H1 (cell line): ENCODE results near the gene OXA1L. TPM values are rescaled to one million over a fixed set of nuclear protein-coding genes. Genes with fewer than 3 reads are reported as not detected.

Experiments used
- CTCF ChIA-PET: fragments of 300-600 bp; sonication (Branson Sonifier 250); formaldehyde crosslinking; loops from one replicate; lab custom pipeline; 2021; ENCODE audit not compliant: partially characterized antibody; lab: Charles Lee
- POLR2A ChIA-PET: fragments of 300-600 bp; sonication (Branson Sonifier 250); formaldehyde crosslinking; loops from one replicate; lab custom pipeline; 2021; ENCODE audit warnings: inconsistent platforms; ENCODE audit not compliant: partially characterized antibody; lab: Charles Lee
- DNase-seq, 2 experiments: peaks; one replicate each; pipeline versions ENCODE4 v3.0.0 to v3.0.0-alpha.2; 2010 to 2022; ENCODE audit warnings: low spot score in 2 of 2, low read depth in 1 of 2, mixed read lengths in 1 of 2
- FAIRE-seq: peaks from 2 replicates; lab custom pipeline; 2011; peaks lifted over from hg19 to GRCh38; lab: Jason Lieb, UNC
- H2AFZ ChIP-seq: 2 replicates; pipeline ENCODE4 v1.8.1; 2012; ENCODE audit warnings: low read length, inconsistent platforms
- H2AK5ac ChIP-seq: 2 replicates; pipeline ENCODE4 v1.6.1; 2013; ENCODE audit warnings: low read depth, low read length
- H2BK120ac ChIP-seq: replicated peaks from 2 replicates; pipeline ENCODE3; 2013; ENCODE audit warnings: low read depth, low read length, inconsistent platforms
- H2BK12ac ChIP-seq: 2 replicates; pipeline ENCODE4 v1.6.1; 2013; ENCODE audit warnings: low read depth, low read length
- H2BK15ac ChIP-seq: 2 replicates; pipeline ENCODE4 v1.6.1; 2013; ENCODE audit warnings: low read length
- H2BK20ac ChIP-seq: 2 replicates; pipeline ENCODE4 v1.6.1; 2013; ENCODE audit warnings: low read length
- H2BK5ac ChIP-seq: 2 replicates; pipeline ENCODE4 v1.6.1; 2013; ENCODE audit warnings: low read depth, low read length
- H3K14ac ChIP-seq: 2 replicates; pipeline ENCODE4 v1.6.1; 2013; ENCODE audit warnings: inconsistent platforms; ENCODE audit not compliant: insufficient read length
- H3K18ac ChIP-seq: 2 replicates; pipeline ENCODE4 v1.6.1; 2013; ENCODE audit warnings: low read length; ENCODE audit errors: extremely low read depth
- H3K23ac ChIP-seq: 2 replicates; pipeline ENCODE4 v1.6.1; 2013; ENCODE audit warnings: inconsistent platforms; ENCODE audit not compliant: insufficient read length
- H3K23me2 ChIP-seq: 2 replicates; pipeline ENCODE4 v1.6.1; 2013; ENCODE audit warnings: low read depth, low read length
- H3K27ac ChIP-seq: 2 replicates; pipeline ENCODE4 v1.6.1; 2011; ENCODE audit warnings: low read depth, low read length, inconsistent platforms
- H3K27me3 ChIP-seq, 4 experiments: replicated peaks in 1 of 4; 1 replicate in 1 of 4; 2 replicates in 3 of 4; pipeline versions ENCODE4 v1.6.1 to v1.8.1; 2011 to 2013; ENCODE audit warnings: low read length in 3 of 4, mild to moderate bottlenecking in 3 of 4, inconsistent platforms in 2 of 4, mixed read lengths in 2 of 4, moderate library complexity in 1 of 4; ENCODE audit not compliant: control insufficient read depth in 3 of 4, insufficient read depth in 3 of 4; ENCODE audit errors: extremely low read depth in 1 of 4
- H3K36me3 ChIP-seq, 4 experiments: 2 replicates each; pipeline versions ENCODE4 v1.6.1 to v1.8.1; 2011 to 2013; ENCODE audit warnings: mild to moderate bottlenecking in 4 of 4, low read length in 3 of 4, moderate library complexity in 2 of 4, control low read depth in 1 of 4, inconsistent platforms in 1 of 4; ENCODE audit not compliant: insufficient read depth in 4 of 4, control insufficient read depth in 2 of 4
- H3K4ac ChIP-seq: replicated peaks from 2 replicates; pipeline ENCODE3; 2013; ENCODE audit warnings: low read length, low read depth, mixed read lengths, inconsistent platforms; ENCODE audit not compliant: insufficient read length
- H3K4me1 ChIP-seq, 4 experiments: replicated peaks in 1 of 4; 1 replicate in 1 of 4; 2 replicates in 3 of 4; pipeline versions ENCODE4 v1.6.1 to v1.8.1; 2011 to 2013; ENCODE audit warnings: low read length in 3 of 4, inconsistent platforms in 2 of 4, mixed read lengths in 1 of 4; ENCODE audit not compliant: insufficient read depth in 4 of 4, control insufficient read depth in 3 of 4
- H3K4me2 ChIP-seq, 2 experiments: 2 replicates each; pipeline versions ENCODE4 v1.6.1 to v1.8.1; 2011 to 2013; ENCODE audit warnings: low read depth in 2 of 2, low read length in 2 of 2, control low read depth in 1 of 2, inconsistent platforms in 1 of 2, mild to moderate bottlenecking in 1 of 2; ENCODE audit not compliant: insufficient read depth in 1 of 2
- H3K4me3 ChIP-seq, 4 experiments: fragments of 200-600, 300-600 bp in 1 of 4; sonication (generic), shearing (Covaris generic), sonication (Bioruptor Twin) in 1 of 4; 2 replicates each; pipeline versions ENCODE4 v1.5.1 to v1.8.1; 2011 to 2016; ENCODE audit warnings: low read length in 4 of 4, low read depth in 3 of 4, control low read depth in 2 of 4, inconsistent platforms in 2 of 4, mild to moderate bottlenecking in 2 of 4, mixed read lengths in 1 of 4, moderate library complexity in 1 of 4; ENCODE audit not compliant: insufficient read depth in 2 of 4; ENCODE audit errors: extremely low read depth in 1 of 4
- H3K56ac ChIP-seq: replicated peaks from 2 replicates; pipeline ENCODE3; 2013; ENCODE audit warnings: low read depth, mild to moderate bottlenecking, mixed read lengths, low read length, inconsistent platforms; ENCODE audit not compliant: insufficient read length
- H3K79me1 ChIP-seq: 2 replicates; pipeline ENCODE4 v1.6.1; 2013; ENCODE audit warnings: low read depth, low read length, control low read depth
- H3K79me2 ChIP-seq, 2 experiments: 2 replicates each; pipeline versions ENCODE4 v1.6.1 to v1.8.1; 2012 to 2013; ENCODE audit warnings: low read length in 2 of 2, mild to moderate bottlenecking in 2 of 2, inconsistent platforms in 1 of 2; ENCODE audit not compliant: insufficient read depth in 2 of 2, control insufficient read depth in 1 of 2
- H3K9ac ChIP-seq, 4 experiments: replicated peaks in 1 of 4; 1 replicate in 1 of 4; 2 replicates in 3 of 4; pipeline versions ENCODE4 v1.6.1 to v1.8.1; 2011 to 2013; ENCODE audit warnings: low read depth in 3 of 4, low read length in 3 of 4, control low read depth in 2 of 4, mild to moderate bottlenecking in 2 of 4, moderate library complexity in 2 of 4, inconsistent platforms in 1 of 4; ENCODE audit errors: extremely low read depth in 1 of 4
- H3K9me3 ChIP-seq, 2 experiments: 2 replicates each; pipeline versions ENCODE4 v1.6.1 to v1.8.1; 2012 to 2013; ENCODE audit warnings: mild to moderate bottlenecking in 2 of 2, moderate library complexity in 2 of 2, control low read depth in 1 of 2, inconsistent platforms in 1 of 2, low read depth in 1 of 2, low read length in 1 of 2, mixed read lengths in 1 of 2; ENCODE audit not compliant: insufficient read depth in 2 of 2
- H4K20me1 ChIP-seq, 2 experiments: replicated peaks in 1 of 2; 2 replicates each; pipeline versions ENCODE3 to v1.8.1; 2011 to 2013; ENCODE audit warnings: inconsistent platforms in 2 of 2, low read length in 2 of 2, mild to moderate bottlenecking in 1 of 2; ENCODE audit not compliant: insufficient read depth in 2 of 2, control insufficient read depth in 1 of 2
- H4K5ac ChIP-seq: 2 replicates; pipeline ENCODE4 v1.6.1; 2013; ENCODE audit warnings: low read length, low read depth, mixed read lengths, inconsistent platforms; ENCODE audit not compliant: insufficient read length
- H4K8ac ChIP-seq: 2 replicates; pipeline ENCODE4 v1.8.0; 2013; ENCODE audit warnings: mild to moderate bottlenecking, moderate library complexity, low read length, inconsistent platforms; ENCODE audit not compliant: insufficient read depth; ENCODE audit errors: extremely low read depth
- H4K91ac ChIP-seq: replicated peaks from 2 replicates; pipeline ENCODE3; 2013; ENCODE audit warnings: low read length, mixed read lengths, inconsistent platforms; ENCODE audit not compliant: insufficient read length
- CTCF ChIP-seq, 3 experiments: IDR thresholded peaks; 1 replicate in 2 of 3; 2 replicates in 1 of 3; pipeline versions ENCODE4 v1.5.1 to v1.6.1; 2011; ENCODE audit warnings: low read length in 3 of 3, mild to moderate bottlenecking in 3 of 3, inconsistent platforms in 2 of 3, low read depth in 1 of 3, moderate library complexity in 1 of 3; ENCODE audit not compliant: insufficient read depth in 1 of 3; ENCODE audit errors: control extremely low read depth in 1 of 3
- EP300 ChIP-seq, 2 experiments: IDR thresholded peaks; 1 replicate in 1 of 2; 2 replicates in 1 of 2; pipeline ENCODE4 v1.6.1; 2011 to 2012; ENCODE audit warnings: low read depth in 2 of 2, low read length in 2 of 2, mild to moderate bottlenecking in 2 of 2, borderline replicate concordance in 1 of 2, inconsistent platforms in 1 of 2, moderate library complexity in 1 of 2
- EZH2 ChIP-seq: fragments of 200-600 bp; sonication (generic); IDR thresholded peaks from 2 replicates; pipeline ENCODE4 v1.7.1; 2012; ENCODE audit warnings: low read depth, mild to moderate bottlenecking, moderate library complexity, low read length, inconsistent platforms; ENCODE audit not compliant: severe bottlenecking
- HDAC2 ChIP-seq, 2 experiments: fragments of 300-600 bp in 1 of 2; sonication (generic) in 1 of 2; IDR thresholded peaks; 2 replicates each; pipeline ENCODE4 v1.6.1; 2011 to 2012; ENCODE audit warnings: low read depth in 2 of 2, low read length in 2 of 2, mild to moderate bottlenecking in 2 of 2, moderate library complexity in 2 of 2, borderline replicate concordance in 1 of 2, inconsistent platforms in 1 of 2
- PHF8 ChIP-seq: fragments of 200-600 bp; sonication (generic); conservative IDR thresholded peaks from 2 replicates; pipeline ENCODE4 v1.7.1; 2012; ENCODE audit warnings: low read depth, mild to moderate bottlenecking, inconsistent platforms, low read length, moderate library complexity
- POLR2AphosphoS5 ChIP-seq: IDR thresholded peaks from 2 replicates; pipeline ENCODE4 v1.6.1; 2011; ENCODE audit warnings: low read depth, low read length
- RNF2 ChIP-seq: fragments of 200-900, 300-1000 bp; sonication (generic); IDR thresholded peaks from 2 replicates; pipeline ENCODE4 v1.7.1; 2016; ENCODE audit warnings: borderline replicate concordance, low read depth, mild to moderate bottlenecking, antibody characterized with exemption, low read length; ENCODE audit not compliant: poor library complexity, severe bottlenecking; ENCODE audit errors: missing control alignments
- SRF ChIP-seq: IDR thresholded peaks from 2 replicates; pipeline ENCODE4 v1.6.1; 2011; ENCODE audit warnings: mild to moderate bottlenecking, low read depth, low read length, moderate library complexity
- WGBS, 2 experiments: shearing (Covaris generic) in 1 of 2; methylation state at CpG; one replicate each; pipeline versions ENCODE4 v1.1.6 to v1.1.7; 2013 to 2015; ENCODE audit warnings: low lambda C conversion rate in 2 of 2, mixed read lengths in 2 of 2, inconsistent platforms in 1 of 2, low coverage in 1 of 2, missing lambda C conversion rate in 1 of 2; ENCODE audit not compliant: insufficient replicate concordance in 2 of 2, insufficient coverage in 1 of 2, insufficient read length in 1 of 2; ENCODE audit errors: extremely low coverage in 1 of 2, missing lambda C conversion rate in 1 of 2; 5-methylcytosine and 5-hydroxymethylcytosine counted together
- polyA plus RNA-seq, 7 experiments: library from polyadenylated mRNA; depleted of rRNA in 3 of 7; stranded (reverse) in 5 of 7; unstranded in 2 of 7; fragments of >200 nt in 5 of 7; fragments of 200-250 nt in 2 of 7; gene quantifications; 1 replicate in 5 of 7; 2 replicates in 1 of 7; 4 replicates in 1 of 7; pipeline versions ENCODE4 v1.2.1 to v1.2.3, GENCODE V29; 2011 to 2013; ENCODE audit warnings: missing spikeins in 2 of 7, mixed read lengths in 2 of 7
- total RNA-seq: library from RNA; stranded (reverse); fragmentation: NEBNext Ultra II Directional; extraction: Animal tissue kit (Norgen Biotek cat#: 25700); gene quantifications from 2 replicates; pipeline ENCODE4 v1.2.1, GENCODE V29; 2021
- TF ChIP-seq, protein P1 (sequence below): IDR thresholded peaks from 2 replicates; pipeline ENCODE4 v1.6.1; 2012; ENCODE audit warnings: inconsistent platforms

Gene OXA1L
- total and polyA plus RNA-seq, 2 of the 8 experiments (the other 6 are each of a cell fraction or from before 2014, with no cell fraction given) = 125 to 199 TPM

- H2BK120ac ChIP-seq = no peak overlapping the region
- H3K14ac ChIP-seq = no peak overlapping the region
- no peak overlapping the region for H3K18ac ChIP-seq
- H3K9me3 ChIP-seq = 0 out of 4 replicates have a peak, but pooled peaks cover 0 to 4% of the 10 kb centered on the region in 2 experiments
- no peak overlapping the region for H2BK5ac ChIP-seq
- no peak overlapping the region for H3K23ac ChIP-seq
- H3K4me1 ChIP-seq = no peaks in the 10 kb centered on the region
- H3K36me3 ChIP-seq = no peaks in the 10 kb centered on the region
- POLR2A ChIA-PET = no interaction called here
- no peak overlapping the region for H2BK15ac ChIP-seq
- H4K20me1 ChIP-seq = no peaks in the 10 kb centered on the region
- H4K5ac ChIP-seq = no peak overlapping the region
- no peak overlapping the region for H2AFZ ChIP-seq
- H3K23me2 ChIP-seq = no peaks in the 10 kb centered on the region
- CTCF ChIA-PET = interaction anchor here (0.6 to 0.7 kb wide), 2 partner anchors 463 to 1206 kb away, joined by 3 read pairs; no protein-coding TSS in a partner anchor
- no peak overlapping the region for H3K9ac ChIP-seq
- no peaks in the 10 kb centered on the region for H3K27me3 ChIP-seq
- H3K4me3 ChIP-seq = no peak overlapping the region
- WGBS, 2 experiments = 78% methylated on average over 2 of the region's 2 CpGs; no CpG with 5 or more reads in 1 of the 2 experiments
- no peak overlapping the region for H4K8ac ChIP-seq
- H3K4ac ChIP-seq = no peak overlapping the region
- DNase-seq (no peak), FAIRE-seq (no peak)
- no peak overlapping the region for H2BK12ac ChIP-seq
- H3K79me2 ChIP-seq = no peaks in the 10 kb centered on the region
- H2BK20ac ChIP-seq = no peak overlapping the region
- no peak overlapping the region for H3K27ac ChIP-seq
- H4K91ac ChIP-seq = no peak overlapping the region
- H3K79me1 ChIP-seq = no peaks in the 10 kb centered on the region
- no peak overlapping the region for H3K56ac ChIP-seq
- no peak overlapping the region for H3K4me2 ChIP-seq
- H2AK5ac ChIP-seq = no peak overlapping the region
- TF ChIP-seq, protein P1, sequence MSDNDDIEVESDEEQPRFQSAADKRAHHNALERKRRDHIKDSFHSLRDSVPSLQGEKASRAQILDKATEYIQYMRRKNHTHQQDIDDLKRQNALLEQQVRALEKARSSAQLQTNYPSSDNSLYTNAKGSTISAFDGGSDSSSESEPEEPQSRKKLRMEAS = no peak
- TF ChIP-seq EZH2 = no peak
- no peak for TF ChIP-seq HDAC2 (IDR thresholded peaks at IDR 0.05; ENCODE audit: borderline replicate concordance in 1 of 2, low read depth in 2 of 2, low read length in 2 of 2)
- TF ChIP-seq PHF8 = no peak
- TF ChIP-seq EP300 (IDR thresholded peaks at IDR 0.05; ENCODE audit: borderline replicate concordance in 1 of 2, low read depth in 2 of 2, low read length in 2 of 2) = no peak
- TF ChIP-seq RNF2 = no peak
- TF ChIP-seq CTCF (IDR thresholded peaks at IDR 0.05; ENCODE audit: control extremely low read depth in 1 of 3, insufficient read depth in 1 of 3, low read depth in 1 of 3, low read length in 3 of 3) = no peak
- no peak for TF ChIP-seq SRF
- TF ChIP-seq POLR2AphosphoS5 = no peak
Measured at GRCh38 chr14:22721213-22721612, 45.3 kb upstream of the OXA1L start.
